Measurements from ENCODE around the gene C1orf21.
A peak's percentile ranks its signal among the peaks of the same experiment; 100 is the strongest.

The C1orf21 gene

DNA sequence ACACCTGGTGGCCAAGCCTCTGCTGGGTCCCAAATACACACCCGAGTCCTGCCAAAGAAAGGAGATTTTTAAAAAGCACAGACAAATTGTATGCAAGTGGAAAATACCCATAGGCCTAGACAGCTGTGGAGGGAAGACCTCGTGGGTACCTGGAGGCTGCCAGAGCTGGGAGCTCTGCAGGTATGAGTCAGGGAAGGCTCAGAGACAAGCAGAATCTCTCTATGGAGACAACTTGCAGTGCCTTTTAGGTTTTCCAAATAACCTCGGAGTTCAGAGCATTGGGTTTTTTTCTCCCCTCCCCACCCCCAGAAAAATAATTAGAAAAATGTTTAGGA is 240.1 kb downstream of the C1orf21 start:
- Histone ChIP-seq H3K79me2 (no peaks in the 10 kb centered on the region), H3K27me3 (ENCODE audit: control insufficient read depth, insufficient read depth, low read length) (no peaks in the 10 kb centered on the region), H3K4me3 (ENCODE audit: low read depth, low read length) (no peak overlapping the region), H3K9ac (no peak overlapping the region), H2AFZ (no peak overlapping the region), H3K27ac (no peak overlapping the region), H3K4me1 (no peaks in the 10 kb centered on the region), H3K36me3 (ENCODE audit: control insufficient read depth, insufficient read depth, low read length) (no peaks in the 10 kb centered on the region), H3K9me3 (ENCODE audit: control insufficient read depth, low read length) (no peaks in the 10 kb centered on the region), H3K4me2 (ENCODE audit: low read length) (no peak overlapping the region)
- TF ChIP-seq, protein P1, sequence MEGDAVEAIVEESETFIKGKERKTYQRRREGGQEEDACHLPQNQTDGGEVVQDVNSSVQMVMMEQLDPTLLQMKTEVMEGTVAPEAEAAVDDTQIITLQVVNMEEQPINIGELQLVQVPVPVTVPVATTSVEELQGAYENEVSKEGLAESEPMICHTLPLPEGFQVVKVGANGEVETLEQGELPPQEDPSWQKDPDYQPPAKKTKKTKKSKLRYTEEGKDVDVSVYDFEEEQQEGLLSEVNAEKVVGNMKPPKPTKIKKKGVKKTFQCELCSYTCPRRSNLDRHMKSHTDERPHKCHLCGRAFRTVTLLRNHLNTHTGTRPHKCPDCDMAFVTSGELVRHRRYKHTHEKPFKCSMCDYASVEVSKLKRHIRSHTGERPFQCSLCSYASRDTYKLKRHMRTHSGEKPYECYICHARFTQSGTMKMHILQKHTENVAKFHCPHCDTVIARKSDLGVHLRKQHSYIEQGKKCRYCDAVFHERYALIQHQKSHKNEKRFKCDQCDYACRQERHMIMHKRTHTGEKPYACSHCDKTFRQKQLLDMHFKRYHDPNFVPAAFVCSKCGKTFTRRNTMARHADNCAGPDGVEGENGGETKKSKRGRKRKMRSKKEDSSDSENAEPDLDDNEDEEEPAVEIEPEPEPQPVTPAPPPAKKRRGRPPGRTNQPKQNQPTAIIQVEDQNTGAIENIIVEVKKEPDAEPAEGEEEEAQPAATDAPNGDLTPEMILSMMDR (IDR thresholded peaks at IDR 0.05) = no peak

DNA sequence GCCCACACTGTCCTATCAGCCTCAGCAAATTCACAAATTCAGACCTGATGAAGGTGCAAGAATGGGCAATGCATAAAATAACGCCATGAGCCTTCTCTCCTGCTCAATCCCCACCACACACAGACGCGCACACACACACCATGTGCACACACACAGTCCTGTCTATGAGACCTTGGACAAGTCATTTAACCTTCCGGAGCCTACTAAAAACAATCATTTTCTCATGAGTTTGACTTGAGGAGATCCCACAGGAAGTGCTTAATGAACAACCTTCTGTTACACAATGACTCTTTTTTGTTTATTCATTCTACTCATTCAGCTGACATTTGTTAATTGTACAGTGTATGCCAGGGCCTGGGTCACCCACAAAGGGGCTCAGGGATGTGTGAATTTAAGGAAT is 242.4 kb downstream of the C1orf21 start:
- no peaks in the 10 kb centered on the region for H3K27me3 ChIP-seq (ENCODE audit: control insufficient read depth, insufficient read depth, low read length)
- no peaks in the 10 kb centered on the region for H3K9me3 ChIP-seq (ENCODE audit: control insufficient read depth, low read length)
- no peak overlapping the region for H3K4me3 ChIP-seq (ENCODE audit: low read depth, low read length)
- TF ChIP-seq, protein P1 (IDR thresholded peaks at IDR 0.05) = no peak
- no peaks in the 10 kb centered on the region for H3K4me1 ChIP-seq
- peak overlapping the region; percentile 62 for H3K27ac ChIP-seq
- H3K4me2 ChIP-seq (ENCODE audit: low read length) = no peak overlapping the region
- no peaks in the 10 kb centered on the region for H3K79me2 ChIP-seq
- no peaks in the 10 kb centered on the region for H3K36me3 ChIP-seq (ENCODE audit: control insufficient read depth, insufficient read depth, low read length)
- no peak overlapping the region for H3K9ac ChIP-seq
- no peak overlapping the region for H2AFZ ChIP-seq

DNA sequence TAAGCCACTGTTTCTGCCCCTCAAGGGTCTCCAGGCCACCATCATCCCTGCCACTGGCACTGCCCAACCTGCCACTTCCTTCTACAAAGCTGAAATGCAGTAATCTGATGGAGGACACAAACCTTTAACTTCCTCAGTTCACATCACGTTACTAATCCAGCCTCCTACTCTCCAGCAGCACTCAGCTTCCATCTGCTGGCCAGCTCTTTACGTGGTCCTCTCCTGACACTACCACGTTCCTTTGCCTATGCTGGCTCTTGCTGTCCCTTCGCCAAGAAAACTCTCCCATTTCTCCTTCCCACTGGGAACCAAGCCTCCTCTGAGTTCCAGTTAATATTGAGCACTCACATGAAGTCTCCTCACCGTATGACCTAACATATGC is 243.8 kb downstream of the C1orf21 start:
- Histone ChIP-seq H3K9ac (no peak overlapping the region), H3K27ac (peak overlapping the region; percentile 47), H3K79me2 (no peaks in the 10 kb centered on the region), H3K27me3 (ENCODE audit: control insufficient read depth, insufficient read depth, low read length) (no peaks in the 10 kb centered on the region), H3K36me3 (ENCODE audit: control insufficient read depth, insufficient read depth, low read length) (no peaks in the 10 kb centered on the region), H3K4me1 (no peaks in the 10 kb centered on the region), H3K9me3 (ENCODE audit: control insufficient read depth, low read length) (no peaks in the 10 kb centered on the region), H3K4me2 (ENCODE audit: low read length) (no peak overlapping the region), H2AFZ (no peak overlapping the region), H3K4me3 (ENCODE audit: low read depth, low read length) (no peak overlapping the region)
- TF ChIP-seq, protein P1 (IDR thresholded peaks at IDR 0.05) = no peak

DNA sequence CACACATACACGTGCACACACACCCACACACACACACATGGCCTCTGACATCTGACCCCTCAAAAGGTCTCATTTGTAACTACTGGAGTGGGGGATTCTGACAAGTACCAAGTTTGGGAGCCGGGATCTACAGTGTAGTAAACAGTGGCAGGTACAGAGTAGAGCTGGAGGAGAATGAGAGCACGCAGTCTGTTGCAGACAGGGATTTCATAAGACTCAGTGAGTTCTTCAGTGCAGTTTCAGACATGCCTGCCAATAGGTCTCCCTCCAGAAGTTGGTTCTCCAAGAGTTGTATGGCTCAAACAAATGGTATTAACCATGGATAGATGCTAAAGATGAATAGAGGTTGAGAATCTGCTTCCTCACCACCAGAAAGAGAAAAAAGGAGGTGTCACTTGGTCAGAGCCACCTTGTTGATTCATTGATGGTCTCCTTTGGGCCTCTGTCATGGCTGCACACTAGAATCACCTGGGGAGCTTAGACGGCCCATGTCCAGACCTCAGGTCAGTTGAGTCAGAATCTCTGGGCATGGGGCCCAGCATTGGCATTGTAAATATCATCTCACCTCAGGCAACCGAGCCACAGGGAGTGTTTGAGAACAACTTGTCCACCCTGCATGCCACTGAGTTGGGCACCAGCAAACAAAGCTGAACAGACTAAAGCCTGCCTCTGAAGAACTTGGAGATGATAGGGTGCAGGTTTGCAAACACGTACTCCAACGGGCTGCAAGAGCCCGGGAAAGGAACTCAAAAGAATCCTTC is 245.8 kb downstream of the C1orf21 start:
- Histone ChIP-seq H3K4me3 (ENCODE audit: low read depth, low read length) (no peak overlapping the region), H3K27me3 (ENCODE audit: control insufficient read depth, insufficient read depth, low read length) (no peaks in the 10 kb centered on the region), H3K4me2 (ENCODE audit: low read length) (no peak overlapping the region), H3K4me1 (no peaks in the 10 kb centered on the region), H3K9ac (no peak overlapping the region), H3K27ac (no peak overlapping the region), H3K36me3 (ENCODE audit: control insufficient read depth, insufficient read depth, low read length) (no peaks in the 10 kb centered on the region), H2AFZ (no peak overlapping the region), H3K9me3 (ENCODE audit: control insufficient read depth, low read length) (no peaks in the 10 kb centered on the region), H3K79me2 (no peaks in the 10 kb centered on the region)
- TF ChIP-seq, protein P1 (IDR thresholded peaks at IDR 0.05) = no peak

DNA sequence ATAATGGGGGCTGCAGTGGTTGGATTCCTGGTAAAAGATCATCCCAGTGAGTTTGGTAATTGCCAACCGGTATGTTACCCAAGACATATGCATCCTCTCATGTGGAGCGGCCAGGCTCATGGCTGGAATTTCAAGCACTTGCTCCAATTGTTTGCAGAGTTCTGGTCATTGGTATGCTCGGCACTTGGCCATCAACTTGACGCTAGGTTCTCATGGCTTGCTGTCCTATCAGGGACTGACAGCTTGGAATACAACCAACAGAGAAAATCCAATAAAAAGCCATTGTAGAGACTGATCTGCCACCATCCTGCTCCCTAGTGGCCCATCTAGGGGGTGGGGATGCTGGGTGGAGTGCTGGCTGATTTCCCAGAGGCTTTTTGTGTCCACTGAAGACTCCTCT is 247.0 kb downstream of the C1orf21 start:
- TF ChIP-seq, protein P1 (IDR thresholded peaks at IDR 0.05) = no peak
- H3K27ac ChIP-seq = no peak overlapping the region
- H3K9ac ChIP-seq = no peak overlapping the region
- H3K4me3 ChIP-seq (ENCODE audit: low read depth, low read length) = no peak overlapping the region
- H3K79me2 ChIP-seq = no peaks in the 10 kb centered on the region
- no peaks in the 10 kb centered on the region for H3K27me3 ChIP-seq (ENCODE audit: control insufficient read depth, insufficient read depth, low read length)
- H3K4me2 ChIP-seq (ENCODE audit: low read length) = no peak overlapping the region
- no peaks in the 10 kb centered on the region for H3K9me3 ChIP-seq (ENCODE audit: control insufficient read depth, low read length)
- H3K36me3 ChIP-seq (ENCODE audit: control insufficient read depth, insufficient read depth, low read length) = no peaks in the 10 kb centered on the region
- no peak overlapping the region for H2AFZ ChIP-seq
- H3K4me1 ChIP-seq = no peaks in the 10 kb centered on the region

Measured in parathyroid adenoma (tissue), 2 donors.